Measurements from ENCODE around the gene ZC3H13. TPM values are rescaled to one million over a fixed set of nuclear protein-coding genes. Genes with fewer than 3 reads are reported as not detected.

ZC3H13 gene
- total RNA-seq, 1 experiment from 2014 or later, result 9.5 TPM

DNA sequence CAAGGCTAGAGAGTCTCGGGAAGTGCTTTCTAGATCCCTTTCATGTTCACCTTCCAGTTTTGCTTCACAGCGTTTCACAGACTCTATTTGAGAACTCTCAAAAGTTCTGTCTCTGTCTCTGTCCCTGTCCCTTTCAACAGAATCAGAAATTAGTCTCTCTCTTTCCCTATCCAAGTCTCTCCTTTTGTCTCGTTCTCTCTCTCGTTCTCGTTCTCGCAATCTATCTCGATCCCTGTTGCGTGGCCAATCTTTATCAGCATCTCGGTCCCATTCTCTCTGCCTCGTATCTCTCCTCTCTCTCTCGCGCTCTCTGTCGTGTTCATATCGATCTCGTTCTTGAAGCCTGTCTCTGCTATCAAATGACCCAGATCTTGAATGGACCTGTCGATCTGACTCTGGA lies 85.0 kb downstream of the ZC3H13 start:
- Histone ChIP-seq H3K79me2 (ENCODE audit: low read length) (no peaks in the 10 kb centered on the region), H3K27me3 (ENCODE audit: low read length) (no peaks in the 10 kb centered on the region), H3K9ac (ENCODE audit: low read length) (no peak overlapping the region), H3K4me1 (ENCODE audit: insufficient read depth, low read length) (no peaks in the 10 kb centered on the region), H3K4me3 (ENCODE audit: low read length) (no peak overlapping the region), H2AFZ (ENCODE audit: low read length) (no peak overlapping the region), H4K20me1 (ENCODE audit: low read length) (no peaks in the 10 kb centered on the region), H3K9me3 (ENCODE audit: low read length) (no peaks in the 10 kb centered on the region), H3K27ac (ENCODE audit: low read length) (no peak overlapping the region), H3K9me2 (replicated peaks; ENCODE audit: low read length) (no peaks in the 10 kb centered on the region), H3F3A (ENCODE audit: low read length, unreplicated experiment) (no peaks in the 10 kb centered on the region), H3K36me3 (ENCODE audit: low read depth, low read length) (peaks cover 9% of the 10 kb centered on the region; the same call in 1 of the 2 replicates), H3K4me2 (ENCODE audit: low read length) (no peak overlapping the region)
- ATAC-seq (no peak), DNase-seq (no peak)
- POLR2A ChIA-PET (ENCODE audit: unreplicated experiment), result no interaction called here
- TF ChIP-seq EZH2 (IDR thresholded peaks at IDR 0.05; ENCODE audit: low read length, unreplicated experiment) (no peak), EZH2phosphoT487 (IDR thresholded peaks at IDR 0.05; ENCODE audit: borderline replicate concordance, low read length) (no peak)
- TF ChIP-seq, protein P1, sequence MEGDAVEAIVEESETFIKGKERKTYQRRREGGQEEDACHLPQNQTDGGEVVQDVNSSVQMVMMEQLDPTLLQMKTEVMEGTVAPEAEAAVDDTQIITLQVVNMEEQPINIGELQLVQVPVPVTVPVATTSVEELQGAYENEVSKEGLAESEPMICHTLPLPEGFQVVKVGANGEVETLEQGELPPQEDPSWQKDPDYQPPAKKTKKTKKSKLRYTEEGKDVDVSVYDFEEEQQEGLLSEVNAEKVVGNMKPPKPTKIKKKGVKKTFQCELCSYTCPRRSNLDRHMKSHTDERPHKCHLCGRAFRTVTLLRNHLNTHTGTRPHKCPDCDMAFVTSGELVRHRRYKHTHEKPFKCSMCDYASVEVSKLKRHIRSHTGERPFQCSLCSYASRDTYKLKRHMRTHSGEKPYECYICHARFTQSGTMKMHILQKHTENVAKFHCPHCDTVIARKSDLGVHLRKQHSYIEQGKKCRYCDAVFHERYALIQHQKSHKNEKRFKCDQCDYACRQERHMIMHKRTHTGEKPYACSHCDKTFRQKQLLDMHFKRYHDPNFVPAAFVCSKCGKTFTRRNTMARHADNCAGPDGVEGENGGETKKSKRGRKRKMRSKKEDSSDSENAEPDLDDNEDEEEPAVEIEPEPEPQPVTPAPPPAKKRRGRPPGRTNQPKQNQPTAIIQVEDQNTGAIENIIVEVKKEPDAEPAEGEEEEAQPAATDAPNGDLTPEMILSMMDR (conservative IDR thresholded peaks at IDR 0.05; ENCODE audit: low read depth, low read length), result no peak
- intact Hi-C loops (cut with micrococcal nuclease), result no loop called here
- BruUV-seq (replicated peaks), result no TSS peak
- CTCF ChIA-PET, result no interaction called here

DNA sequence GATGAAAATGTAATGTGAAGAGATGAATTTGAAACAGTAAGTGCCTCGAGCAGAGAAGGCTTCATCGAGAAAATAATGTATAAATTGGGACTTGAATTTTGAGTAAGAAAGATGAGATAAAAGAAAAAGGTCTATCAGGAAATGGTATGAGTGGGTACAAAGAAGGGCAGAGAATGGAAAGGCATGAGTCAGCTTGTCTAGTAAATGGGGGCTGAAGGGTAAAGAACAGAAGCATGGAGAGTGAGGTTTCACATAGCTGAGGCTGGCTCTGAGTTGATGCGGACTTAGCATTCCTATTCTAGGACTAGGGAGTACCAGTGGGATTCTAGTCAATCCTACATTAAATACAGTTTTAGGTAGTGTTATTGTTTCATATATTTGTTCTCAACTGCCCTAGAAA lies 85.8 kb downstream of the ZC3H13 start:
- no peaks in the 10 kb centered on the region for H3K4me1 ChIP-seq (ENCODE audit: insufficient read depth, low read length)
- intact Hi-C loops (cut with micrococcal nuclease), result no loop called here
- H3K4me3 ChIP-seq (ENCODE audit: low read length), result no peak overlapping the region
- BruUV-seq (replicated peaks), result no TSS peak
- H4K20me1 ChIP-seq (ENCODE audit: low read length), result no peaks in the 10 kb centered on the region
- no peaks in the 10 kb centered on the region for H3K79me2 ChIP-seq (ENCODE audit: low read length)
- no peaks in the 10 kb centered on the region for H3K9me3 ChIP-seq (ENCODE audit: low read length)
- CTCF ChIA-PET, result no interaction called here
- H3F3A ChIP-seq (ENCODE audit: low read length, unreplicated experiment), result no peaks in the 10 kb centered on the region
- no peak overlapping the region for H2AFZ ChIP-seq (ENCODE audit: low read length)
- no peaks in the 10 kb centered on the region for H3K27me3 ChIP-seq (ENCODE audit: low read length)
- no peak overlapping the region for H3K9ac ChIP-seq (ENCODE audit: low read length)
- ATAC-seq, result no peak
- DNase-seq, result no peak
- no peaks in the 10 kb centered on the region for H3K9me2 ChIP-seq (replicated peaks; ENCODE audit: low read length)
- TF ChIP-seq, protein P1 (conservative IDR thresholded peaks at IDR 0.05; ENCODE audit: low read depth, low read length), result no peak
- TF ChIP-seq EZH2 (IDR thresholded peaks at IDR 0.05; ENCODE audit: low read length, unreplicated experiment) (no peak), EZH2phosphoT487 (IDR thresholded peaks at IDR 0.05; ENCODE audit: borderline replicate concordance, low read length) (no peak)
- H3K27ac ChIP-seq (ENCODE audit: low read length), result no peak overlapping the region
- H3K4me2 ChIP-seq (ENCODE audit: low read length), result no peak overlapping the region
- POLR2A ChIA-PET (ENCODE audit: unreplicated experiment), result no interaction called here
- peaks cover 9% of the 10 kb centered on the region; the same call in 1 of the 2 replicates for H3K36me3 ChIP-seq (ENCODE audit: low read depth, low read length)

DNA sequence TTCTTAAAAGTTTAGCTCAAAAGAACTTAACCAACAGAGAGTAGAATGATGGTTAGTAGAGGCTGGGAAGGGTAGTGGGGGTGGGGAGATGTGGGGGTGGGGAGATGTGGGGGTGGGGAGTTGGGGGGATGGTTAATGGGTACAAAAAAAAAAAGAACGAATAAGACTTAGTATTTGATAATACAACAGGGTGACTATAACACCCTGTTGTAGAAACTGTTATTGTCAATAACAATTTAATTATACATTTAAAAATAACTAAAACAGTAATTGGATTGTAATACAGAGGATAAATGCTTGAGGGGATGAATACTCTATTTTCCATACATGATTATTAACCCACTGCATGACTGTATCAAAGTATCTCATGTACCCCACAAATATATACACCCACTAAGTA lies 91.1 kb downstream of the ZC3H13 start:
- no peaks in the 10 kb centered on the region for H3K4me1 ChIP-seq (ENCODE audit: insufficient read depth, low read length)
- no peaks in the 10 kb centered on the region for H3K9me2 ChIP-seq (replicated peaks; ENCODE audit: low read length)
- H3K4me2 ChIP-seq (ENCODE audit: low read length), result no peak overlapping the region
- ChIA-PET CTCF (no interaction called here), POLR2A (ENCODE audit: unreplicated experiment) (no interaction called here)
- H4K20me1 ChIP-seq (ENCODE audit: low read length), result no peaks in the 10 kb centered on the region
- no peaks in the 10 kb centered on the region for H3K27me3 ChIP-seq (ENCODE audit: low read length)
- DNase-seq (no peak), ATAC-seq (no peak)
- H3K4me3 ChIP-seq (ENCODE audit: low read length), result no peak overlapping the region
- H3F3A ChIP-seq (ENCODE audit: low read length, unreplicated experiment), result no peaks in the 10 kb centered on the region
- intact Hi-C loops (cut with micrococcal nuclease), result loop anchor here (5.0 kb wide), 1 partner anchor 154 kb away; no protein-coding TSS in a partner anchor
- H3K79me2 ChIP-seq (ENCODE audit: low read length), result no peaks in the 10 kb centered on the region
- no TSS peak for BruUV-seq (replicated peaks)
- H3K9me3 ChIP-seq (ENCODE audit: low read length), result no peaks in the 10 kb centered on the region
- no peak overlapping the region for H2AFZ ChIP-seq (ENCODE audit: low read length)
- H3K36me3 ChIP-seq (ENCODE audit: low read depth, low read length), result no peaks in the 10 kb centered on the region; the same call in 1 of the 2 replicates
- TF ChIP-seq EZH2phosphoT487 (IDR thresholded peaks at IDR 0.05; ENCODE audit: borderline replicate concordance, low read length), result no peak
- TF ChIP-seq EZH2 (IDR thresholded peaks at IDR 0.05; ENCODE audit: low read length, unreplicated experiment), result no peak
- TF ChIP-seq, protein P1 (conservative IDR thresholded peaks at IDR 0.05; ENCODE audit: low read depth, low read length), result no peak
- H3K27ac ChIP-seq (ENCODE audit: low read length), result no peak overlapping the region
- no peak overlapping the region for H3K9ac ChIP-seq (ENCODE audit: low read length)
